GM23338 (cell line): ENCODE data around the gene SVOPL. TPM values are rescaled to one million over a fixed set of nuclear protein-coding genes. Genes with fewer than 3 reads are reported as not detected.

Experiments
- ATAC-seq: fragments of 200-7000 bp; cut with Tn5 transposase; 3 replicates; pipeline ENCODE4 v1.9.1; 2020
- DNase-seq: peaks from one replicate; pipeline ENCODE4 v3.0.0-alpha.2; 2015; ENCODE audit warnings: low spot score
- H2AFZ ChIP-seq: fragments of 200-600 bp; sonication (generic); 2 replicates; pipeline ENCODE4 v1.8.0; 2016; ENCODE audit warnings: antibody characterized with exemption, mild to moderate bottlenecking, moderate library complexity
- H3F3A ChIP-seq: fragments of 200-600 bp; sonication (generic); replicated peaks from 2 replicates; pipeline ENCODE4 v1.8.0; 2017; ENCODE audit warnings: antibody characterized with exemption, mixed run types, low read depth
- H3K27ac ChIP-seq: fragments of 200-600 bp; sonication (generic); 2 replicates; pipeline ENCODE4 v1.6.1; 2016; ENCODE audit warnings: low read depth
- H3K27me3 ChIP-seq: fragments of 200-600 bp; sonication (generic); 2 replicates; pipeline ENCODE4 v1.8.0; 2016; ENCODE audit warnings: mild to moderate bottlenecking, mixed run types, moderate library complexity; ENCODE audit not compliant: insufficient read depth
- H3K36me3 ChIP-seq: fragments of 200-600 bp; sonication (generic); 2 replicates; pipeline ENCODE4 v1.8.0; 2016; ENCODE audit warnings: mild to moderate bottlenecking; ENCODE audit not compliant: insufficient read depth
- H3K4me1 ChIP-seq: fragments of 200-600 bp; sonication (generic); 2 replicates; pipeline ENCODE4 v1.8.0; 2016; ENCODE audit warnings: mild to moderate bottlenecking, moderate library complexity; ENCODE audit not compliant: insufficient read depth
- H3K4me2 ChIP-seq: fragments of 200-600 bp; sonication (generic); 2 replicates; pipeline ENCODE4 v1.7.1; 2017; ENCODE audit warnings: mixed run types
- H3K4me3 ChIP-seq: fragments of 200-600 bp; sonication (generic); 2 replicates; pipeline ENCODE4 v1.6.1; 2016; ENCODE audit warnings: mixed run types
- H3K79me2 ChIP-seq: fragments of 200-600 bp; sonication (generic); replicated peaks from 2 replicates; pipeline ENCODE4 v1.8.0; 2017; ENCODE audit warnings: mild to moderate bottlenecking; ENCODE audit not compliant: insufficient read depth
- H3K9me2 ChIP-seq: fragments of 200-600 bp; sonication (generic); 2 replicates; pipeline ENCODE4 v1.8.0; 2017; ENCODE audit not compliant: insufficient read depth
- H4K20me1 ChIP-seq: fragments of 200-600 bp; sonication (generic); replicated peaks from 2 replicates; pipeline ENCODE4 v1.8.0; 2017; ENCODE audit warnings: mild to moderate bottlenecking; ENCODE audit not compliant: insufficient read depth
- H3K27ac Mint-ChIP-seq: 2 replicates; pipeline ENCODE4 v1.8.0; 2020; ENCODE audit warnings: inconsistent platforms, mild to moderate bottlenecking, moderate library complexity, mixed read lengths
- H3K27me3 Mint-ChIP-seq: 3 replicates; pipeline ENCODE4 v1.8.0; 2022; ENCODE audit warnings: low read depth, mild to moderate bottlenecking, moderate library complexity, mixed read lengths, inconsistent platforms; ENCODE audit not compliant: insufficient read depth, poor library complexity
- H3K36me3 Mint-ChIP-seq: 3 replicates; pipeline ENCODE4 v1.8.0; 2021; ENCODE audit warnings: low read depth, mild to moderate bottlenecking, inconsistent platforms, moderate library complexity, mixed read lengths
- H3K4me1 Mint-ChIP-seq: 3 replicates; pipeline ENCODE4 v1.8.0; 2020; ENCODE audit warnings: mild to moderate bottlenecking, inconsistent platforms, mixed read lengths
- H3K4me3 Mint-ChIP-seq: 3 replicates; pipeline ENCODE4 v1.8.0; 2021; ENCODE audit warnings: moderate library complexity, mild to moderate bottlenecking, inconsistent platforms, mixed read lengths
- H3K9me3 Mint-ChIP-seq: 3 replicates; pipeline ENCODE4 v1.8.0; 2020; ENCODE audit warnings: moderate library complexity, mild to moderate bottlenecking, inconsistent platforms, mixed read lengths
- CREB1 ChIP-seq: fragments of 250-450 bp; sonication (Bioruptor Pico); IDR thresholded peaks from 2 replicates; pipeline ENCODE4 v1.5.0; 2020; ENCODE audit warnings: low read depth, mild to moderate bottlenecking, moderate library complexity
- CTCF ChIP-seq, 2 experiments: fragments of 200-600 bp in 1 of 2; sonication (generic) in 1 of 2; conservative IDR thresholded peaks; 2 replicates each; pipeline versions ENCODE4 v1.5.1 to v1.6.1; 2016 to 2017; ENCODE audit warnings: antibody characterized with exemption in 2 of 2, low read depth in 2 of 2, mild to moderate bottlenecking in 2 of 2, moderate library complexity in 1 of 2
- ETS1 ChIP-seq: IDR thresholded peaks from 2 replicates; pipeline ENCODE4 v1.6.1; 2016; ENCODE audit warnings: antibody characterized with exemption
- EZH2 ChIP-seq: fragments of 200-600 bp; sonication (generic); IDR thresholded peaks from one replicate; pipeline ENCODE4 v1.8.0; 2017; ENCODE audit warnings: antibody characterized with exemption, mild to moderate bottlenecking, low read depth; ENCODE audit not compliant: unreplicated experiment
- EZH2phosphoT487 ChIP-seq: fragments of 200-600 bp; sonication (generic); IDR thresholded peaks from one replicate; pipeline ENCODE4 v1.8.1; 2018; ENCODE audit warnings: antibody characterized with exemption; ENCODE audit not compliant: unreplicated experiment
- JUNB ChIP-seq: IDR thresholded peaks from one replicate; pipeline ENCODE4 v1.6.1; 2016; ENCODE audit warnings: antibody characterized with exemption; ENCODE audit not compliant: unreplicated experiment
- NANOG ChIP-seq: IDR thresholded peaks from 2 replicates; pipeline ENCODE4 v1.6.1; 2016; ENCODE audit warnings: antibody characterized with exemption, borderline replicate concordance
- STAT1 ChIP-seq: IDR thresholded peaks from one replicate; pipeline ENCODE4 v1.6.1; 2016; ENCODE audit warnings: antibody characterized with exemption; ENCODE audit not compliant: unreplicated experiment
- polyA plus RNA-seq: library from polyadenylated mRNA; unstranded; fragments of >200 nt; fragmentation: Nextera tagmentation; extraction: Ambion mirVana; gene quantifications from 2 replicates; pipeline ENCODE4 v1.2.1, GENCODE V29; 2016
- total RNA-seq: library from RNA; depleted of rRNA; stranded (reverse); fragments of >200 nt; shearing (Covaris generic); gene quantifications from 2 replicates; pipeline ENCODE4 v1.2.3, GENCODE V29; 2014

The SVOPL gene
- total and polyA plus RNA-seq, 2 experiments from 2014 or later = 1.4 to 2.1 TPM

- no peak for TF ChIP-seq CREB1 (CRISPR knock-in tag)
- TF ChIP-seq ETS1 = no peak
- TF ChIP-seq JUNB = no peak
Measured at GRCh38 chr7:138555684-138556083, 145.5 kb downstream of the SVOPL start (continued).

- Mint-ChIP-seq H3K36me3 (peaks cover 98% of the 10 kb centered on the region), H3K9me3 (peaks cover 44% of the 10 kb centered on the region), H3K4me3 (no peak overlapping the region), H3K27me3 (peaks cover 9% of the 10 kb centered on the region), H3K4me1 (no peaks in the 10 kb centered on the region), H3K27ac (no peak overlapping the region)
- H3K4me1 ChIP-seq = no peaks in the 10 kb centered on the region
- peaks cover 71% of the 10 kb centered on the region for H3K79me2 ChIP-seq
- H3K27ac ChIP-seq = no peak overlapping the region
- DNase-seq (no peak), ATAC-seq (no peak)
- H3K4me2 ChIP-seq = no peak overlapping the region
- H4K20me1 ChIP-seq = no peaks in the 10 kb centered on the region; the same call in 1 of the 2 replicates
- H3K27me3 ChIP-seq = no peaks in the 10 kb centered on the region
- TF ChIP-seq CTCF (conservative IDR thresholded peaks at IDR 0.05; ENCODE audit: low read depth in 2 of 2) (no peak), CREB1 (CRISPR knock-in tag) (no peak), EZH2phosphoT487 (peak; percentile 36)
- H3K36me3 ChIP-seq = peaks cover 92% of the 10 kb centered on the region
- no peak overlapping the region for H3K4me3 ChIP-seq
- H3F3A ChIP-seq = peaks cover 9% of the 10 kb centered on the region; the same call in 1 of the 2 replicates
- H2AFZ ChIP-seq = no peak overlapping the region
- H3K9me2 ChIP-seq = peaks cover 4% of the 10 kb centered on the region; the same call in 1 of the 2 replicates
Measured at GRCh38 chr7:138554674-138555073, 146.5 kb downstream of the SVOPL start.

GRCh38 chr7:138553805-138554204, 147.4 kb downstream of the SVOPL start:
- Histone ChIP-seq H2AFZ (no peak overlapping the region), H3F3A (peaks cover 9% of the 10 kb centered on the region; the same call in 1 of the 2 replicates), H3K79me2 (peaks cover 73% of the 10 kb centered on the region), H3K27me3 (no peaks in the 10 kb centered on the region), H3K27ac (no peak overlapping the region), H3K4me1 (no peaks in the 10 kb centered on the region), H3K4me3 (no peak overlapping the region), H3K9me2 (peaks cover 4% of the 10 kb centered on the region; the same call in 1 of the 2 replicates), H4K20me1 (no peaks in the 10 kb centered on the region; the same call in 1 of the 2 replicates), H3K36me3 (peaks cover 86% of the 10 kb centered on the region), H3K4me2 (no peak overlapping the region)
- no peak for TF ChIP-seq NANOG
- TF ChIP-seq CREB1 (CRISPR knock-in tag) = no peak
- no peak for TF ChIP-seq EZH2
- no peak for TF ChIP-seq STAT1
- Mint-ChIP-seq H3K27ac (no peak overlapping the region), H3K9me3 (peaks cover 44% of the 10 kb centered on the region), H3K4me1 (no peaks in the 10 kb centered on the region; the same call in 1 of the 3 replicates), H3K27me3 (peaks cover 6% of the 10 kb centered on the region), H3K36me3 (peaks cover 97% of the 10 kb centered on the region), H3K4me3 (no peak overlapping the region)
- no peak for ATAC-seq
- no peak for DNase-seq
